ENCODE results near the gene GLRA3. TPM values are rescaled to one million over a fixed set of nuclear protein-coding genes. Genes with fewer than 3 reads are reported as not detected.

The GLRA3 gene
- total and polyA plus RNA-seq, 8 donors, result 0.04 to 0.49 (median 0.12) TPM

DNA sequence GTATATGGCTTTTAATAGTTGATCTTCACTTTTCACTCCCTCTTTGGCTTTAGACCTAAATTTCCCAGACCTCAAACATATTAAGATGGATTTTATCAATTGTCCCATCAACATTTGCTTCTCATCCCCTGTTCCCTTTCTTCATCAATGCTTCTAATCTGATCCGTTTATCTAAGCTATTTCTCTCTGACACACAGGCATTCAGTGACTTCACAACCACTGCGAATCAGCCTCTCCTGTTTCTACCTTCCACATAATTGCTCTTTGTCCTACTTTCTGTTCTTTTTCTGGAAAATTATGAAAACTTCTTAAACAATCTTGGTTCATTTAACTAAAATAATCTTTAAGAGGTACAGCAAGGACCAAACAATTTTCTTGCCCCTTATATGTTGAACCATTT, 115.2 kb downstream of the GLRA3 start:
- no peak for DNase-seq
- Histone ChIP-seq H3K4me3 (no peak overlapping the region), H3K36me3 (no peaks in the 10 kb centered on the region), H3K4me1 (no peaks in the 10 kb centered on the region), H3K9me3 (no peaks in the 10 kb centered on the region), H3K27me3 (no peaks in the 10 kb centered on the region), H3K27ac (no peak overlapping the region)
- intact Hi-C loops (cut with DNase I), result loop anchor here in 2 of 3 donors (10.0 kb wide), 2 partner anchors 339 to 349 kb away; no protein-coding TSS in a partner anchor
- TF ChIP-seq CTCF (IDR thresholded peaks at IDR 0.05), result no peak
- WGBS, 2 donors, result 26 to 32% methylated on average over 2 of the region's 2 CpGs
- no peak for FAIRE-seq
- ATAC-seq, result no peak

- H3K4me1 ChIP-seq, result no peaks in the 10 kb centered on the region
- 25 to 36% methylated on average over 2 of the region's 2 CpGs for WGBS, 2 donors
Measured at GRCh38 chr4:174713181-174713580, 115.9 kb downstream of the GLRA3 start.

GRCh38 chr4:174709526-174709925, 119.5 kb downstream of the GLRA3 start:
- FAIRE-seq (no peak), ATAC-seq (no peak), DNase-seq (no peak)
- H3K36me3 ChIP-seq, result no peaks in the 10 kb centered on the region
- no peaks in the 10 kb centered on the region for H3K9me3 ChIP-seq
- no peaks in the 10 kb centered on the region for H3K27me3 ChIP-seq
- intact Hi-C loops (cut with DNase I), result no loop called here
- H3K4me3 ChIP-seq, result no peak overlapping the region
- no peak overlapping the region for H3K27ac ChIP-seq
- TF ChIP-seq CTCF (IDR thresholded peaks at IDR 0.05), result no peak
- WGBS, 2 donors, result 39 to 56% methylated on average over 3 of the region's 3 CpGs
- H3K4me1 ChIP-seq, result no peaks in the 10 kb centered on the region

More at GRCh38 chr4:174713181-174713580, 115.9 kb downstream of the GLRA3 start:
- TF ChIP-seq CTCF (IDR thresholded peaks at IDR 0.05), result no peak
- no peak overlapping the region for H3K4me3 ChIP-seq
- intact Hi-C loops (cut with DNase I), result loop anchor here in 2 of 3 donors (10.0 kb wide), 2 partner anchors 338 to 348 kb away; no protein-coding TSS in a partner anchor
- H3K27ac ChIP-seq, result no peak overlapping the region
- no peaks in the 10 kb centered on the region for H3K27me3 ChIP-seq
- FAIRE-seq (no peak), ATAC-seq (no peak), DNase-seq (no peak)
- H3K9me3 ChIP-seq, result no peaks in the 10 kb centered on the region
- no peaks in the 10 kb centered on the region for H3K36me3 ChIP-seq

GRCh38 chr4:174708381-174708780, 120.7 kb downstream of the GLRA3 start:
- DNase-seq (no peak), FAIRE-seq (no peak), ATAC-seq (no peak)
- H3K27me3 ChIP-seq, result no peaks in the 10 kb centered on the region
- WGBS, 2 donors, result 63 to 64% methylated on average over 3 of the region's 3 CpGs
- H3K27ac ChIP-seq, result no peak overlapping the region
- no peaks in the 10 kb centered on the region for H3K9me3 ChIP-seq
- H3K36me3 ChIP-seq, result no peaks in the 10 kb centered on the region
- no peaks in the 10 kb centered on the region for H3K4me1 ChIP-seq
- TF ChIP-seq CTCF (IDR thresholded peaks at IDR 0.05), result no peak
- intact Hi-C loops (cut with DNase I), result no loop called here
- no peak overlapping the region for H3K4me3 ChIP-seq

DNA sequence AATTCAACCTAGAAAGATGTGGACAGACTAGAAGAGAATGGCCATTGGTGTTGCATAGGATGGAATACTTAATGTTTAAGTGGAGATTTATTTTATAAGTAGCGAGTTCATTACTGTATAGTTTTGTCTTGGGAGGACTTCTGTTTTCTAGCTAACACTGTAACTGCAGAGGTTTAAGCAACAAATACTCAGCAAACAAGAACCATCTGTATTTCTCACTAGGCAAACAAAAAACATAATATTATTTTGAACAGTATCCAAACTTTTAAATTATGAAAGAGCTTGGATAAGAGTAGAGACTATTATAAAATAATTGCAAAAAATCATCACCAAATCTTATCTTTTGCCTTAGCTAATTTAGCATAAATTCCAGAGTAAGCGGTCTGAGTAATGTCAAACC, 121.1 kb downstream of the GLRA3 start:
- intact Hi-C loops (cut with DNase I), result no loop called here
- Histone ChIP-seq H3K4me3 (no peak overlapping the region), H3K4me1 (no peaks in the 10 kb centered on the region), H3K36me3 (no peaks in the 10 kb centered on the region), H3K9me3 (no peaks in the 10 kb centered on the region), H3K27ac (no peak overlapping the region), H3K27me3 (no peaks in the 10 kb centered on the region)
- no peak for ATAC-seq
- 67 to 85% methylated on average over 2 of the region's 2 CpGs for WGBS, 2 donors
- DNase-seq, result no peak
- no peak for TF ChIP-seq CTCF (IDR thresholded peaks at IDR 0.05)
- no peak for FAIRE-seq
